CD8-positive, alpha-beta memory T cell (primary cell): ENCODE results near the gene OXNAD1. TPM values are rescaled to one million over a fixed set of nuclear protein-coding genes. Genes with fewer than 3 reads are reported as not detected.
"Not testable (repeated sequence)": the region's sequence is repeated elsewhere in the genome, so short reads cannot be mapped to it uniquely, and the experiment has no call there.

Experiments used
- CTCF ChIA-PET: fragments of 350-600 bp; sonication (Branson Sonifier 250); formaldehyde crosslinking; loops from one replicate; lab custom pipeline; 2021; ENCODE audit warnings: antibody characterized with exemption; lab: Charles Lee
- POLR2A ChIA-PET: fragments of 350-600 bp; sonication (Branson Sonifier 250); formaldehyde crosslinking; loops from one replicate; lab custom pipeline; 2021; ENCODE audit warnings: antibody characterized with exemption; lab: Charles Lee
- DNase-seq, 5 donors: peaks; one replicate each; pipeline versions ENCODE4 v3.0.0 to v3.0.0-alpha.2; 2020 to 2022; ENCODE audit warnings: mixed read lengths in 1 of 5
- H3K27ac ChIP-seq: one replicate; pipeline ENCODE4 v1.7.0; 2013; ENCODE audit warnings: low read depth, mild to moderate bottlenecking, low read length, moderate library complexity
- H3K27me3 ChIP-seq: 2 replicates; pipeline ENCODE4 v1.7.0; 2013; ENCODE audit warnings: low read length, mild to moderate bottlenecking; ENCODE audit not compliant: insufficient read depth, poor library complexity, severe bottlenecking
- H3K36me3 ChIP-seq: 2 replicates; pipeline ENCODE4 v1.7.0; 2013; ENCODE audit warnings: mild to moderate bottlenecking, low read length, moderate library complexity; ENCODE audit not compliant: insufficient read depth
- H3K4me1 ChIP-seq: 2 replicates; pipeline ENCODE4 v1.7.0; 2013; ENCODE audit warnings: mild to moderate bottlenecking, low read length, moderate library complexity; ENCODE audit not compliant: insufficient read depth
- H3K4me3 ChIP-seq: 2 replicates; pipeline ENCODE4 v1.7.0; 2013; ENCODE audit warnings: mild to moderate bottlenecking, low read length
- H3K9me3 ChIP-seq: 2 replicates; pipeline ENCODE4 v1.7.0; 2013; ENCODE audit warnings: mild to moderate bottlenecking, low read length
- H3K27ac Mint-ChIP-seq, 8 donors: one replicate each; pipeline ENCODE4 v1.8.0; 2020 to 2021; ENCODE audit warnings: mixed read lengths in 8 of 8, mild to moderate bottlenecking in 6 of 8, inconsistent platforms in 3 of 8, moderate library complexity in 3 of 8
- H3K27me3 Mint-ChIP-seq, 2 donors: one replicate each; pipeline ENCODE4 v1.8.0; 2020 to 2021; ENCODE audit warnings: mixed read lengths in 2 of 2, mild to moderate bottlenecking in 1 of 2, moderate library complexity in 1 of 2
- H3K36me3 Mint-ChIP-seq, 3 donors: one replicate each; pipeline ENCODE4 v1.8.0; 2020 to 2021; ENCODE audit warnings: mixed read lengths in 3 of 3, inconsistent platforms in 1 of 3, mild to moderate bottlenecking in 1 of 3
- H3K4me1 Mint-ChIP-seq, 3 donors: one replicate each; pipeline ENCODE4 v1.8.0; 2020 to 2021; ENCODE audit warnings: mixed read lengths in 3 of 3, inconsistent platforms in 1 of 3, mild to moderate bottlenecking in 1 of 3
- H3K4me3 Mint-ChIP-seq, 7 donors: one replicate each; pipeline ENCODE4 v1.8.0; 2020 to 2021; ENCODE audit warnings: mixed read lengths in 7 of 7, mild to moderate bottlenecking in 6 of 7, moderate library complexity in 4 of 7, inconsistent platforms in 2 of 7
- H3K9me3 Mint-ChIP-seq, 5 donors: one replicate each; pipeline ENCODE4 v1.8.0; 2020 to 2022; ENCODE audit warnings: mixed read lengths in 5 of 5, mild to moderate bottlenecking in 3 of 5, moderate library complexity in 2 of 5, inconsistent platforms in 1 of 5
- polyA plus RNA-seq: library from polyadenylated mRNA; unstranded; fragments of 300-500 nt; fragmentation: Illumina TruSeq; gene quantifications from one replicate; pipeline ENCODE4 v1.2.3, GENCODE V29; 2021
- total RNA-seq, 2 experiments: library from RNA; stranded (reverse); gene quantifications; one replicate each; pipeline ENCODE4 v1.2.3, GENCODE V29; 2021

OXNAD1 gene
- total and polyA plus RNA-seq, 3 experiments from 2014 or later: 28.6 to 64.2 (median 30.1) TPM

GRCh38 chr3:16307832-16308531, 43.0 kb downstream of the OXNAD1 start:
- peaks cover 34% of the 10 kb centered on the region for H3K36me3 ChIP-seq
- peak overlapping the region in 6 of 7 donors; percentile 13 to 74 (median 44) for H3K4me3 Mint-ChIP-seq
- H3K9me3 Mint-ChIP-seq: no peaks in the 10 kb centered on the region
- H3K4me1 ChIP-seq: peaks cover 95% of the 10 kb centered on the region
- H3K9me3 ChIP-seq: no peaks in the 10 kb centered on the region
- H3K36me3 Mint-ChIP-seq: peaks cover 33 to 74% (median 41%) of the 10 kb centered on the region in 3 donors
- H3K27me3 ChIP-seq: no peaks in the 10 kb centered on the region
- peak overlapping the region; percentile 56 to 94 (median 78) for H3K27ac Mint-ChIP-seq
- POLR2A ChIA-PET: interaction anchor here (0.6 kb wide), 1 partner anchor 1094 kb away, joined by 4 read pairs; no protein-coding TSS in a partner anchor
- H3K4me1 Mint-ChIP-seq: peaks cover 82 to 94% (median 94%) of the 10 kb centered on the region in 3 donors
- H3K4me3 ChIP-seq: no peak overlapping the region
- DNase-seq: no peak
- no peak overlapping the region for H3K27ac ChIP-seq
- H3K27me3 Mint-ChIP-seq: peaks cover 0 to 3% of the 10 kb centered on the region in 2 donors
- CTCF ChIA-PET: interaction anchor here (1.0 to 2.7 kb wide), 5 partner anchors 10 to 39 kb away, joined by 4 to 15 read pairs (median 5); no protein-coding TSS in a partner anchor

GRCh38 chr3:16308727-16309126, 43.7 kb downstream of the OXNAD1 start:
- H3K27ac ChIP-seq: no peak overlapping the region
- H3K4me3 ChIP-seq: no peak overlapping the region
- H3K4me1 Mint-ChIP-seq: peaks cover 83 to 94% (median 94%) of the 10 kb centered on the region in 3 donors
- POLR2A ChIA-PET: no interaction called here
- no peaks in the 10 kb centered on the region for H3K27me3 ChIP-seq
- H3K4me3 Mint-ChIP-seq: peak overlapping the region in 2 of 7 donors; percentile 13 to 56
- peaks cover 39% of the 10 kb centered on the region for H3K36me3 ChIP-seq
- peak overlapping the region in 6 of 8 donors; percentile 32 to 97 (median 42) for H3K27ac Mint-ChIP-seq
- no peaks in the 10 kb centered on the region for H3K9me3 Mint-ChIP-seq
- peaks cover 95% of the 10 kb centered on the region for H3K4me1 ChIP-seq
- CTCF ChIA-PET: interaction anchor here (1.0 to 2.7 kb wide), 5 partner anchors 10 to 40 kb away, joined by 4 to 15 read pairs (median 5); no protein-coding TSS in a partner anchor
- peaks cover 0 to 3% of the 10 kb centered on the region in 2 donors for H3K27me3 Mint-ChIP-seq
- H3K9me3 ChIP-seq: no peaks in the 10 kb centered on the region
- H3K36me3 Mint-ChIP-seq: peaks cover 28 to 75% (median 36%) of the 10 kb centered on the region in 3 donors
- no peak for DNase-seq

DNA sequence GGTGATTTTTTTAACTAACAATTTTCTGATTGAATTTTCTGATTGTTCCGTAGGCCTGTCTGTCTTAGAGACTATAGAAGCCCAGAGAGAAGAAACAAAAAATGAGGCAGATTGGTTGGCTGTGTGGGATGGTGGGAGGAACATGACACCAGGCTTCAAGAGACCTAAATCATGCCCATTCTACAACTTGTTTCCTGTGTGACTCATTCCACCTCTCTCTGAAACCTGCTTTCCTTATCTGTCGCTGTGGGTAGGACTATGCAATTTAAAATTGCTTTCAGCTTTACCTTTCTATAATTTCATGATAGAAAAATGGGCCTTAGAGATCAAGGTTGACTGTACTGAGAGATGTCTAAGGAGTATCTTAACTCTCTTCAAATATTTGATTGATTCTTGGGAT, 44.5 kb downstream of the OXNAD1 start:
- Mint-ChIP-seq H3K4me1 (peaks cover 85 to 96% (median 95%) of the 10 kb centered on the region in 3 donors), H3K4me3 (peak overlapping the region; percentile 38 to 82 (median 76)), H3K27me3 (peaks cover 0 to 3% of the 10 kb centered on the region in 2 donors), H3K27ac (peak overlapping the region; percentile 52 to 98 (median 95)), H3K9me3 (no peaks in the 10 kb centered on the region), H3K36me3 (peaks cover 23 to 77% (median 31%) of the 10 kb centered on the region in 3 donors)
- POLR2A ChIA-PET: interaction anchor here (0.9 to 1.0 kb wide), 2 partner anchors 10 to 26 kb away, joined by 3 to 4 read pairs; no protein-coding TSS in a partner anchor
- Histone ChIP-seq H3K4me3 (peak overlapping the region; percentile 12), H3K27me3 (no peaks in the 10 kb centered on the region), H3K27ac (peak overlapping the region; percentile 13), H3K36me3 (peaks cover 42% of the 10 kb centered on the region), H3K9me3 (no peaks in the 10 kb centered on the region), H3K4me1 (peaks cover 96% of the 10 kb centered on the region)
- DNase-seq: peak in 4 of 5 donors; percentile 35 to 72 (median 68)
- CTCF ChIA-PET: interaction anchor here (0.7 to 1.0 kb wide), 2 partner anchors 10 to 21 kb away, joined by 3 read pairs; no protein-coding TSS in a partner anchor

GRCh38 chr3:16310486-16310885, 45.5 kb downstream of the OXNAD1 start:
- Mint-ChIP-seq H3K27ac (peak overlapping the region; percentile 40 to 98 (median 95)), H3K36me3 (peaks cover 18 to 76% (median 27%) of the 10 kb centered on the region in 3 donors), H3K4me1 (peaks cover 84 to 96% (median 95%) of the 10 kb centered on the region in 3 donors), H3K4me3 (peak overlapping the region in 5 of 7 donors; percentile 8 to 82 (median 38))
- H3K27ac ChIP-seq, H3K4me3 ChIP-seq, DNase-seq, H3K27me3 ChIP-seq, H3K27me3 Mint-ChIP-seq, H3K9me3 ChIP-seq, H3K9me3 Mint-ChIP-seq: not testable (repeated sequence)
- H3K4me1 ChIP-seq: peaks cover 96% of the 10 kb centered on the region
- H3K36me3 ChIP-seq: peaks cover 36% of the 10 kb centered on the region
- CTCF ChIA-PET: interaction anchor here (7.2 to 16.0 kb wide), 2 partner anchors 8 to 18 kb away, joined by 57 to 286 read pairs; no protein-coding TSS in a partner anchor
- POLR2A ChIA-PET: interaction anchor here (0.7 to 2.4 kb wide), 3 partner anchors 9 to 210 kb away, joined by 10 to 13 read pairs (median 10); no protein-coding TSS in a partner anchor

GRCh38 chr3:16311960-16312451, 47.0 kb downstream of the OXNAD1 start:
- DNase-seq: peak; percentile 33 to 79 (median 73)

GRCh38 chr3:16313886-16314645, 49.1 kb downstream of the OXNAD1 start:
- Histone ChIP-seq H3K9me3 (no peaks in the 10 kb centered on the region), H3K36me3 (peaks cover 35% of the 10 kb centered on the region), H3K27ac (no peak overlapping the region), H3K27me3 (no peaks in the 10 kb centered on the region), H3K4me1 (peaks cover 99% of the 10 kb centered on the region), H3K4me3 (peak overlapping the region; percentile 20)
- no peak for DNase-seq
- peaks cover 84 to 96% (median 95%) of the 10 kb centered on the region in 3 donors for H3K4me1 Mint-ChIP-seq
- peak overlapping the region in 6 of 7 donors; percentile 46 to 84 (median 58) for H3K4me3 Mint-ChIP-seq
- peaks cover 13 to 82% (median 17%) of the 10 kb centered on the region in 3 donors for H3K36me3 Mint-ChIP-seq
- ChIA-PET CTCF (interaction anchor here (1.2 to 16.0 kb wide), 8 partner anchors 7 to 202 kb away, joined by 3 to 286 read pairs (median 8); partner anchors contain the start of genes DPH3 and OXNAD1), POLR2A (interaction anchor here (0.5 to 2.5 kb wide), 7 partner anchors 9 to 28 kb away, joined by 3 to 12 read pairs (median 3); no protein-coding TSS in a partner anchor)
- peak overlapping the region; percentile 52 to 91 (median 83) for H3K27ac Mint-ChIP-seq
- peaks cover 0 to 5% of the 10 kb centered on the region in 2 donors for H3K27me3 Mint-ChIP-seq
- no peaks in the 10 kb centered on the region for H3K9me3 Mint-ChIP-seq

More at GRCh38 chr3:16311960-16312451, 47.0 kb downstream of the OXNAD1 start:
- CTCF ChIA-PET: interaction anchor here (0.7 to 16.0 kb wide), 8 partner anchors 9 to 239 kb away, joined by 3 to 286 read pairs (median 4); no protein-coding TSS in a partner anchor
- H3K27me3 ChIP-seq: no peaks in the 10 kb centered on the region
- Mint-ChIP-seq H3K36me3 (peaks cover 20 to 76% (median 24%) of the 10 kb centered on the region in 3 donors), H3K9me3 (no peaks in the 10 kb centered on the region), H3K4me3 (peak overlapping the region; percentile 12 to 91 (median 81)), H3K4me1 (peaks cover 84 to 96% (median 95%) of the 10 kb centered on the region in 3 donors), H3K27me3 (peaks cover 0 to 5% of the 10 kb centered on the region in 2 donors), H3K27ac (peak overlapping the region; percentile 66 to 98 (median 92))
- H3K27ac ChIP-seq: no peak overlapping the region
- H3K9me3 ChIP-seq: no peaks in the 10 kb centered on the region
- peak overlapping the region; percentile 40 for H3K4me3 ChIP-seq
- POLR2A ChIA-PET: interaction anchor here (1.0 to 2.4 kb wide), 3 partner anchors 11 to 22 kb away, joined by 3 to 10 read pairs (median 4); no protein-coding TSS in a partner anchor
- H3K4me1 ChIP-seq: peaks cover 96% of the 10 kb centered on the region
- peaks cover 35% of the 10 kb centered on the region for H3K36me3 ChIP-seq

DNA sequence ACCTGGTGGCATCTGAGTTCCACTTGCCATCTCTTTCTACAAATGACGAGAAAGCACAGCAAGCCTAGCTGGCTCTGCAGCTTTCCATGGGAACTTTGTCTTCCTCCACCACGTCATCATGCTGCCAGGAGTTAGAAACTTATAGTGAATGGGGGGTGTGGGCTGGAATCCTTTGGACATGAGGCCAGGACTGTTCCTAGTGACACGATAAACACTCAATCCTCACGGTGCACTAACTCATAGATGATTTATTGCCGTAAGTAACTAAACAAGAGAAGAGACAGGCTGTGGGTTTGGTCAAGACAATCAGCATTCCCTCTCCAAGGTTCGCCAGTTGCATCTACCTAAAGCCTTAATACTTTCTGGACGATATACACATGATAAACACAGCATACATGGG, 50.6 kb downstream of the OXNAD1 start:
- H3K36me3 ChIP-seq: peaks cover 48% of the 10 kb centered on the region
- no peaks in the 10 kb centered on the region for H3K27me3 ChIP-seq
- peaks cover 96% of the 10 kb centered on the region for H3K4me1 ChIP-seq
- H3K9me3 ChIP-seq: no peaks in the 10 kb centered on the region
- ChIA-PET CTCF (interaction anchor here (7.2 to 16.0 kb wide), 3 partner anchors 13 to 48 kb away, joined by 57 to 286 read pairs (median 108); partner anchors contain the start of genes DPH3 and OXNAD1), POLR2A (interaction anchor here (2.5 kb wide), 1 partner anchor 15 kb away, joined by 12 read pairs; no protein-coding TSS in a partner anchor)
- no peak overlapping the region for H3K27ac ChIP-seq
- H3K36me3 Mint-ChIP-seq: peaks cover 16 to 86% (median 22%) of the 10 kb centered on the region in 3 donors
- no peak overlapping the region for H3K4me3 ChIP-seq
- no peaks in the 10 kb centered on the region for H3K9me3 Mint-ChIP-seq
- peak overlapping the region; percentile 2 to 73 (median 62) for H3K4me3 Mint-ChIP-seq
- peak overlapping the region; percentile 58 to 92 (median 88) for H3K27ac Mint-ChIP-seq
- H3K4me1 Mint-ChIP-seq: peaks cover 85 to 94% (median 94%) of the 10 kb centered on the region in 3 donors
- no peak for DNase-seq
- peaks cover 0 to 5% of the 10 kb centered on the region in 2 donors for H3K27me3 Mint-ChIP-seq
